B cell (primary cell): Measurements from ENCODE around the gene SLC16A7. TPM values are rescaled to one million over a fixed set of nuclear protein-coding genes. Genes with fewer than 3 reads are reported as not detected.
"Not testable (repeated sequence)": the region's sequence is repeated elsewhere in the genome, so short reads cannot be mapped to it uniquely, and the experiment has no call there.

Experiments used
- ATAC-seq: fragments of 200-7000 bp; cut with Tn5 transposase; one replicate; pipeline ENCODE4 v1.10.0; 2021; ENCODE audit warnings: low read depth, mild to moderate bottlenecking, moderate number of reproducible peaks, moderate library complexity
- CTCF ChIA-PET: fragments of 350-600 bp; sonication (Branson Sonifier 250); formaldehyde crosslinking; loops from one replicate; lab custom pipeline; 2021; ENCODE audit warnings: antibody characterized with exemption, inconsistent platforms; lab: Charles Lee
- POLR2A ChIA-PET: fragments of 350-600 bp; sonication (Branson Sonifier 250); formaldehyde crosslinking; loops from one replicate; lab custom pipeline; 2021; ENCODE audit warnings: antibody characterized with exemption; lab: Charles Lee
- DNase-seq: peaks from one replicate; pipeline ENCODE4 v3.0.0; 2013
- H2AFZ ChIP-seq: 2 replicates; pipeline ENCODE4 v1.6.1; 2012; ENCODE audit warnings: mild to moderate bottlenecking, low read depth, low read length; ENCODE audit not compliant: insufficient read depth, poor library complexity, severe bottlenecking
- H3K27ac ChIP-seq, 2 donors: 1 replicate in 1 of 2; 2 replicates in 1 of 2; pipeline ENCODE4 v1.5.1; 2012 to 2013; ENCODE audit warnings: low read length in 2 of 2, mild to moderate bottlenecking in 2 of 2, moderate library complexity in 1 of 2
- H3K27me3 ChIP-seq, 4 experiments: fragments of 200-600 bp in 1 of 4; sonication (generic) in 1 of 4; replicated peaks in 1 of 4; 1 replicate in 2 of 4; 2 replicates in 2 of 4; pipeline versions ENCODE4 v1.6.1 to v1.7.0; 2013 to 2016; ENCODE audit warnings: low read length in 3 of 4, mild to moderate bottlenecking in 2 of 4, mixed read lengths in 1 of 4, moderate library complexity in 1 of 4; ENCODE audit not compliant: insufficient read depth in 4 of 4, control insufficient read depth in 3 of 4; ENCODE audit errors: control extremely low read depth in 1 of 4
- H3K36me3 ChIP-seq, 2 experiments: replicated peaks in 1 of 2; 1 replicate in 1 of 2; 2 replicates in 1 of 2; pipeline versions ENCODE4 v1.6.1 to v1.7.1; 2013; ENCODE audit warnings: low read length in 1 of 2; ENCODE audit not compliant: insufficient read depth in 2 of 2, control insufficient read depth in 1 of 2; ENCODE audit errors: control extremely low read depth in 1 of 2, extremely low read depth in 1 of 2
- H3K4me1 ChIP-seq, 2 donors: fragments of 200-600 bp in 1 of 2; sonication (generic) in 1 of 2; 1 replicate in 1 of 2; 2 replicates in 1 of 2; pipeline versions ENCODE4 v1.5.1 to v1.6.1; 2013 to 2017; ENCODE audit warnings: low read length in 2 of 2; ENCODE audit not compliant: control insufficient read depth in 2 of 2, insufficient read depth in 2 of 2
- H3K4me2 ChIP-seq: replicated peaks from 2 replicates; pipeline ENCODE3; 2012; ENCODE audit warnings: mild to moderate bottlenecking, low read depth, low read length; ENCODE audit not compliant: poor library complexity, severe bottlenecking
- H3K4me3 ChIP-seq, 5 experiments: fragments of 200-600 bp in 1 of 5; sonication (generic) in 1 of 5; 1 replicate in 3 of 5; 2 replicates in 2 of 5; pipeline versions ENCODE4 v1.5.1 to v1.7.0; 2011 to 2016; ENCODE audit warnings: low read length in 4 of 5, mild to moderate bottlenecking in 4 of 5, low read depth in 2 of 5, control low read depth in 1 of 5, moderate library complexity in 1 of 5; ENCODE audit not compliant: insufficient read depth in 1 of 5; ENCODE audit errors: control extremely low read depth in 1 of 5, extremely low read depth in 1 of 5
- H3K79me2 ChIP-seq: fragments of 200-600 bp; sonication (generic); one replicate; pipeline ENCODE4 v1.6.0; 2016; ENCODE audit warnings: low read length; ENCODE audit not compliant: control insufficient read depth, insufficient read depth
- H3K9ac ChIP-seq: fragments of 200-600 bp; sonication (generic); 2 replicates; pipeline ENCODE4 v1.6.1; 2017; ENCODE audit warnings: mild to moderate bottlenecking, low read length, moderate library complexity
- H3K9me3 ChIP-seq, 3 donors: one replicate each; pipeline versions ENCODE4 v1.6.1 to v1.7.1; 2013; ENCODE audit warnings: low read length in 2 of 3; ENCODE audit not compliant: control insufficient read depth in 2 of 3, insufficient read depth in 1 of 3; ENCODE audit errors: control extremely low read depth in 1 of 3
- H4K20me1 ChIP-seq: 2 replicates; pipeline ENCODE4 v1.6.0; 2012; ENCODE audit warnings: mild to moderate bottlenecking, low read length; ENCODE audit not compliant: insufficient read depth, control insufficient read depth, poor library complexity, severe bottlenecking
- H3K27ac Mint-ChIP-seq: one replicate; pipeline ENCODE4 v1.8.0; 2021; ENCODE audit warnings: mixed read lengths
- H3K27me3 Mint-ChIP-seq: one replicate; pipeline ENCODE4 v1.8.0; 2021; ENCODE audit warnings: mixed read lengths
- H3K4me1 Mint-ChIP-seq: one replicate; pipeline ENCODE4 v1.8.0; 2021; ENCODE audit warnings: mixed read lengths
- H3K4me3 Mint-ChIP-seq: one replicate; pipeline ENCODE4 v1.8.0; 2021; ENCODE audit warnings: mixed read lengths
- H3K9me3 Mint-ChIP-seq: one replicate; pipeline ENCODE4 v1.8.0; 2022; ENCODE audit warnings: mixed read lengths; ENCODE audit not compliant: insufficient read depth
- EZH2 ChIP-seq: IDR thresholded peaks from 2 replicates; pipeline ENCODE4 v1.6.1; 2012; ENCODE audit warnings: borderline replicate concordance, low read depth, mild to moderate bottlenecking, moderate library complexity, low read length; ENCODE audit not compliant: insufficient read depth, poor library complexity, severe bottlenecking
- WGBS: methylation state at CpG from one replicate; pipeline ENCODE4 v1.1.5; 2013; ENCODE audit warnings: missing lambda C conversion rate; ENCODE audit not compliant: insufficient coverage; 5-methylcytosine and 5-hydroxymethylcytosine counted together
- intact Hi-C: fragments of 100-400 bp; cut with micrococcal nuclease; formaldehyde crosslinking; loops from one replicate; pipeline ENCODE4 v1.10.0; 2022
- polyA plus RNA-seq: library from polyadenylated mRNA; depleted of rRNA; stranded (reverse); fragments of >200 nt; gene quantifications from 2 replicates; pipeline ENCODE4 v1.2.3, GENCODE V29; 2012
- total RNA-seq, 2 donors: library from RNA; stranded (reverse); fragments of 120-200 nt in 1 of 2; gene quantifications; 1 replicate in 1 of 2; 2 replicates in 1 of 2; pipeline versions ENCODE4 v1.2.3 to v1.2.4, GENCODE V29; 2013 to 2022
- TF ChIP-seq, protein P1 (sequence below): fragments of 200-600 bp; IDR thresholded peaks from one replicate; pipeline ENCODE4 v1.8.0; 2022; ENCODE audit warnings: antibody characterized with exemption, mild to moderate bottlenecking

SLC16A7 gene
- total and polyA plus RNA-seq, 2 donors (not counting 1 experiment from before 2014, with no cell fraction given) = 11.6 to 32.7 TPM

DNA sequence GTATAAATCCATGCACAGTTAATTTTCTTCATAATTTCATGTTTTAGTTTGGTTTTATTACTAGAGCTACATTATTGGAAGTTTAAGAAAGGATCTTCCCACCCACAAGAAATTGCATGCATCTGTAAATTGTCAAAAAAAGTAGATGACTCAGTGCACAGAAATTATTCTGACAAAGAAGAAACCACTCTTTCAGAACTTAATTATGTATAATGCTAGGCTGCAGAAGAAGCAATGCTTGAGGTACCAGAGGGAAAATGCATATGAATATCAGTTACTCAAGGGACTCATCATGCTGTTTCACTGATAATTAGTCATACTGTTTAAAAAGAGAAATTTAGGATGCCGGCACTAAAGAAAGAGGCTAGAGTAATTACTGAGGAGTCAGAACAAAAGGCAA is 147.0 kb downstream of the SLC16A7 start:
- intact Hi-C loops = no loop called here
- no CpG with 5 or more reads among the region's 1 CpG for WGBS
- POLR2A ChIA-PET = no interaction called here

DNA sequence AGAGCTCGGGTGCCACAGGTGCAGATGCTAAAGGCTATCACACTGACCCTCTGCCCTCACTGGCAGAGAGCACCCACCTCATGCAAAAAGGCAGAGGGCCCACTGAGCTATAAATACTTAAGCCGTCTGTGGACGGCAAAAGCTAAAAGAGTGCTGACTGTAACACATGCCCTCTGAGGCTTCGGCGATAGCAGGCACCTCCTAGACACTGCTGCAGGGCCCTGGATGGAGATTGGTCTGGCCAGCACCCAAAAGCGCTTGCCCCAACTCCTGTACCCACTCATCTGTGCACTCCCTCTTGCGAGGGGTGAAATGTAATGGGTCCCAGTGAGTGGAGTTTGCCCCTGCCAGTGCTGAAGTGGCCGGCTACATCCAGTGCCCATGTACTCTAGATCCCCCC is 148.7 kb downstream of the SLC16A7 start:
- no peak for DNase-seq
- no peaks in the 10 kb centered on the region for H3K9me3 ChIP-seq
- H3K27ac ChIP-seq = no peak overlapping the region
- ChIA-PET POLR2A (no interaction called here), CTCF (interaction anchor here (0.6 kb wide), 1 partner anchor 318 kb away, joined by 4 read pairs; no protein-coding TSS in a partner anchor)
- no peaks in the 10 kb centered on the region for H3K27me3 Mint-ChIP-seq
- H3K4me2 ChIP-seq = no peak overlapping the region
- H3K4me3 Mint-ChIP-seq = no peak overlapping the region
- intact Hi-C loops = no loop called here
- H3K4me1 ChIP-seq = no peaks in the 10 kb centered on the region
- no peak overlapping the region for H3K9ac ChIP-seq
- H3K4me3 ChIP-seq = no peak overlapping the region
- no peak overlapping the region for H2AFZ ChIP-seq
- no peak overlapping the region for H3K27ac Mint-ChIP-seq
- H3K27me3 ChIP-seq = no peaks in the 10 kb centered on the region
- WGBS = 97% methylated on average over 6 of the region's 8 CpGs
- no peaks in the 10 kb centered on the region for H3K79me2 ChIP-seq
- no peak for ATAC-seq
- no peaks in the 10 kb centered on the region for H3K9me3 Mint-ChIP-seq
- TF ChIP-seq, protein P1, sequence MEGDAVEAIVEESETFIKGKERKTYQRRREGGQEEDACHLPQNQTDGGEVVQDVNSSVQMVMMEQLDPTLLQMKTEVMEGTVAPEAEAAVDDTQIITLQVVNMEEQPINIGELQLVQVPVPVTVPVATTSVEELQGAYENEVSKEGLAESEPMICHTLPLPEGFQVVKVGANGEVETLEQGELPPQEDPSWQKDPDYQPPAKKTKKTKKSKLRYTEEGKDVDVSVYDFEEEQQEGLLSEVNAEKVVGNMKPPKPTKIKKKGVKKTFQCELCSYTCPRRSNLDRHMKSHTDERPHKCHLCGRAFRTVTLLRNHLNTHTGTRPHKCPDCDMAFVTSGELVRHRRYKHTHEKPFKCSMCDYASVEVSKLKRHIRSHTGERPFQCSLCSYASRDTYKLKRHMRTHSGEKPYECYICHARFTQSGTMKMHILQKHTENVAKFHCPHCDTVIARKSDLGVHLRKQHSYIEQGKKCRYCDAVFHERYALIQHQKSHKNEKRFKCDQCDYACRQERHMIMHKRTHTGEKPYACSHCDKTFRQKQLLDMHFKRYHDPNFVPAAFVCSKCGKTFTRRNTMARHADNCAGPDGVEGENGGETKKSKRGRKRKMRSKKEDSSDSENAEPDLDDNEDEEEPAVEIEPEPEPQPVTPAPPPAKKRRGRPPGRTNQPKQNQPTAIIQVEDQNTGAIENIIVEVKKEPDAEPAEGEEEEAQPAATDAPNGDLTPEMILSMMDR = no peak
- no peak for TF ChIP-seq EZH2
- no peaks in the 10 kb centered on the region for H3K4me1 Mint-ChIP-seq
- H3K36me3 ChIP-seq = peaks cover 0 to 3% of the 10 kb centered on the region in 2 experiments
- peaks cover 5% of the 10 kb centered on the region for H4K20me1 ChIP-seq

More for the DNA sequence above, 147.0 kb downstream of the SLC16A7 start:
- Mint-ChIP-seq H3K27me3 (no peaks in the 10 kb centered on the region), H3K4me3 (no peak overlapping the region), H3K27ac (no peak overlapping the region), H3K4me1 (no peaks in the 10 kb centered on the region), H3K9me3 (no peaks in the 10 kb centered on the region)
- Histone ChIP-seq H2AFZ (no peak overlapping the region), H3K9ac (no peak overlapping the region), H3K4me2 (no peak overlapping the region), H3K27ac (no peak overlapping the region), H3K36me3 (peaks cover 0 to 3% of the 10 kb centered on the region in 2 experiments), H4K20me1 (peaks cover 5% of the 10 kb centered on the region), H3K79me2 (no peaks in the 10 kb centered on the region), H3K27me3 (no peaks in the 10 kb centered on the region), H3K9me3 (no peaks in the 10 kb centered on the region), H3K4me3 (no peak overlapping the region), H3K4me1 (no peaks in the 10 kb centered on the region)
- DNase-seq (no peak), ATAC-seq (no peak)
- TF ChIP-seq, protein P1 = no peak
- TF ChIP-seq EZH2 = no peak
- CTCF ChIA-PET = no interaction called here

DNA sequence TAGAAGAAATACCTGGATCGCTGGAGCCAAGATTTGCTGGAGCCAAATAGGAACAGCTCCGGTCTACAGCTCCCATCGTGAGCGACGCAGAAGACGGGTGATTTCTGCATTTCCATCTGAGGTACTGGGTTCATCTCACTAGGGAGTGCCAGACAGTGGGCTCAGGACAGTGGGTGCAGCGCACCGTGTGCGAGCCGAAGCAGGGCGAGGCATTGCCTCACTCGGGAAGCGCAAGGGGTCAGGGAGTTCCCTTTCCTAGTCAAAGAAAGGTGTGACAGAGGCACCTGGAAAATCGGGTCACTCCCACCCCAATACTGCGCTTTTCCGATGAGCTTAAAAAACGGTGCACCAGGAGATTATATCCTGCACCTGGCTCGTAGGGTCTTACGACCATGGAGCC is 155.3 kb downstream of the SLC16A7 start:
- H3K4me3 Mint-ChIP-seq, H2AFZ ChIP-seq, H3K27me3 Mint-ChIP-seq, DNase-seq, H3K36me3 ChIP-seq, H3K4me1 ChIP-seq, H3K9me3 Mint-ChIP-seq, POLR2A ChIA-PET, H3K4me3 ChIP-seq, H3K4me2 ChIP-seq, ATAC-seq, H4K20me1 ChIP-seq, CTCF ChIA-PET, H3K9ac ChIP-seq, H3K9me3 ChIP-seq, H3K27me3 ChIP-seq, intact Hi-C loops, H3K79me2 ChIP-seq, H3K27ac ChIP-seq, H3K4me1 Mint-ChIP-seq, H3K27ac Mint-ChIP-seq: not testable (repeated sequence)
- 92% methylated on average over 13 of the region's 19 CpGs for WGBS
